HepG2 (cell line): Measurements from ENCODE around the gene AGAP1. TPM values are rescaled to one million over a fixed set of nuclear protein-coding genes. Genes with fewer than 3 reads are reported as not detected.

ENCODE experiments used
- ARHGAP35 ChIP-seq: sonication (generic); formaldehyde crosslinking; IDR thresholded peaks from 2 replicates; pipeline ENCODE4 v1.9.0; 2022; ENCODE audit warnings: mild to moderate bottlenecking, inconsistent platforms, moderate library complexity, missing genetic modification reagents, borderline replicate concordance
- PRDM15 ChIP-seq: sonication (generic); formaldehyde crosslinking; IDR thresholded peaks from 2 replicates; pipeline ENCODE4 v1.4.0; 2020; ENCODE audit warnings: missing genetic modification reagents
- TEF ChIP-seq: sonication (generic); formaldehyde crosslinking; IDR thresholded peaks from 2 replicates; pipeline ENCODE4 v1.5.0; 2020; ENCODE audit warnings: missing genetic modification reagents
- TOE1 ChIP-seq: sonication (generic); formaldehyde crosslinking; IDR thresholded peaks from 2 replicates; pipeline ENCODE4 v1.4.0; 2020; ENCODE audit warnings: mild to moderate bottlenecking, missing genetic modification reagents
- XBP1 ChIP-seq: sonication (generic); formaldehyde crosslinking; IDR thresholded peaks from 2 replicates; pipeline ENCODE4 v1.5.0; 2020; ENCODE audit warnings: missing genetic modification reagents
- ZNF282 ChIP-seq: fragments of 450-650 bp; IDR thresholded peaks from 2 replicates; pipeline ENCODE4 v1.6.1; 2018; ENCODE audit not compliant: partially characterized antibody
- ZNF710 ChIP-seq: sonication (generic); formaldehyde crosslinking; IDR thresholded peaks from 2 replicates; pipeline ENCODE4 v1.5.0; 2020; ENCODE audit warnings: mild to moderate bottlenecking, missing genetic modification reagents, borderline replicate concordance
- polyA plus RNA-seq, 8 experiments: library from polyadenylated mRNA; depleted of rRNA in 3 of 8; stranded (reverse) in 7 of 8; unstranded in 1 of 8; fragments of >200 nt; fragmentation: Illumina TruSeq in 4 of 8; extraction: Trizol in 4 of 8; gene quantifications; 2 replicates each; pipeline versions ENCODE4 v1.2.1 to v1.2.3, GENCODE V29; 2011 to 2016; ENCODE audit warnings: low read depth in 4 of 8, missing spikeins in 1 of 8, mixed read lengths in 1 of 8; ENCODE audit not compliant: insufficient read depth in 1 of 8
- total RNA-seq, 5 experiments: library from RNA; depleted of rRNA; stranded (reverse); fragments of >200 nt; fragmentation: Illumina TruSeq; extraction: Trizol; gene quantifications; 2 replicates each; pipeline ENCODE4 v1.2.3, GENCODE V29; 2016; ENCODE audit warnings: low read depth in 1 of 5

AGAP1 gene
- total and polyA plus RNA-seq, 2 of the 13 experiments (the other 11 are each of a cell fraction or from before 2014, with no cell fraction given), result 21.2 to 32.7 TPM

- TF ChIP-seq PRDM15 (CRISPR knock-in tag) (no peak), ZNF710 (CRISPR knock-in tag) (no peak), ARHGAP35 (CRISPR knock-in tag) (no peak), TOE1 (no peak), ZNF282 (no peak), XBP1 (CRISPR knock-in tag) (no peak), TEF (CRISPR knock-in tag) (no peak)
- TF ChIP-seq, all 625 proteins: peak for 0
Measured at GRCh38 chr2:235674146-235674545, 180.3 kb downstream of the AGAP1 start (continued).
